Testis (tissue), 3 donors: ENCODE measurements around the gene FANCE. TPM values are rescaled to one million over a fixed set of nuclear protein-coding genes. Genes with fewer than 3 reads are reported as not detected.

Experiments
- DNase-seq: peaks from one replicate; pipeline ENCODE4 v3.0.0-alpha.2; 2019
- H3K27ac ChIP-seq, 2 donors: fragments of 200-600 bp; sonication (generic); one replicate each; pipeline ENCODE4 v1.5.1; 2019
- H3K27me3 ChIP-seq: fragments of 200-600 bp; sonication (generic); one replicate; pipeline ENCODE4 v1.5.1; 2019
- H3K36me3 ChIP-seq: fragments of 200-600 bp; sonication (generic); one replicate; pipeline ENCODE4 v1.5.1; 2017; ENCODE audit warnings: low read depth; ENCODE audit errors: missing control alignments
- H3K4me1 ChIP-seq: fragments of 200-600 bp; sonication (generic); one replicate; pipeline ENCODE4 v1.5.1; 2019
- H3K4me3 ChIP-seq, 2 donors: fragments of 200-600 bp; sonication (generic); one replicate each; pipeline ENCODE4 v1.5.1; 2017 to 2019
- H3K9me3 ChIP-seq: fragments of 200-600 bp; sonication (generic); one replicate; pipeline ENCODE4 v1.5.1; 2017
- POLR2A ChIP-seq: fragments of 450-650 bp; IDR thresholded peaks from one replicate; pipeline ENCODE4 v1.6.1; 2017; ENCODE audit warnings: antibody characterized with exemption, mild to moderate bottlenecking, moderate library complexity
- WGBS, 2 donors: methylation state at CpG; one replicate each; pipeline ENCODE4 v1.1.5; 2018; 5-methylcytosine and 5-hydroxymethylcytosine counted together
- intact Hi-C: fragments of 100-400 bp; cut with DNase I; formaldehyde crosslinking; loops from one replicate; pipeline ENCODE4 v1.15.1; 2023; ENCODE audit warnings: low total_unique reads
- polyA plus RNA-seq: library from polyadenylated mRNA; stranded (reverse); fragments of 350-450 nt; fragmentation: Illumina TruSeq; extraction: RNeasy Lipid Tissue Mini Kit (QIAGEN cat#74804); gene quantifications from one replicate; pipeline ENCODE4 v1.2.3, GENCODE V29; 2014; ENCODE audit warnings: low read depth, low replicate concordance; ENCODE audit not compliant: insufficient read depth
- total RNA-seq, 2 donors: library from RNA; depleted of rRNA; stranded (reverse); fragments of >200 nt; gene quantifications; one replicate each; pipeline ENCODE4 v1.2.3, GENCODE V29; 2016
- TF ChIP-seq, protein P1 (sequence below), 3 experiments: fragments of 450-650 bp in 2 of 3; fragments of 200-600 bp in 1 of 3; sonication (generic) in 1 of 3; IDR thresholded peaks; one replicate each; pipeline ENCODE4 v1.5.1; 2016 to 2019; ENCODE audit warnings: antibody characterized with exemption in 3 of 3, mild to moderate bottlenecking in 2 of 3, moderate library complexity in 1 of 3

Gene FANCE
- total and polyA plus RNA-seq, 3 donors from 2014 or later: 14.1 to 18.0 (median 15.0) TPM

DNA sequence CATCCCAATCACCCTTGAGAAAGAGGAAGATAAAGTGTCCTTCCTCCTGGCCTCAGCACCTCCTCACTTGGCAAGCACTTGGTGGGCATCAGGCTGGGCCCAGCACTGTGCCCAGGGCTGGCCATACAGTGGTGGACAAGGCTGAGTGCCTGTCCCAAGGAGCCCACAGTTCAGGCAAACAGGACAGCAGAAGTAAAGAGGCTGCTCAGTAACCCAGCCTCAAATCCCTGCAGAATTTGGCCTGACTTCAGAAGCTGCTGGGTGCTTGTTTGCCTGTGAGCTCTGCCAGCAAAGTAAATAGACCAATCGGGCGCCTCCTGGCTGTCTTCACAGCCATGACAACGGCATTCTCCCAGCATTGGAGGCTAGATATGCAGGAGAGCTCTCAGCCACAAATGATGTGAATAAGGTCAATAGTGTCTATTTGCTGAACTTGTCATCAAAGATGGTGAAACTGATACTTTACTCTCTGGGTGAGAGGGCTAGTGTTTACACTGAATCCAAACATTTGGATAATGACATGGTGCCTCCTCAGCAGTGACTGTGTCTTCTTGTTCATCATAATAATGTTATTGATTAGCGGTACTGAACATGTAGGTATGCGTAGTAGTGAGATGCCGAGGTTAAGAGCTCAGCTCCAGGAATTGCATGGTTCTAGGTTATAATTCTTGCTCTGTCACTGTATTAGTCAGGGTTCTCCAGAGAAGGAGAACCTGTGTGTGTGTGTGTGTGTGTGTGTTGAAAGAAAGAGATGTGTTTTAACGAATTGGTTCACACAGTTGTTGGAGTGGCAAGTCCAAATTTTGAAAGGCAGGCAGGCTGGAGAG, 36.9 kb upstream of the FANCE start:
- Histone ChIP-seq H3K27me3 (no peaks in the 10 kb centered on the region), H3K4me1 (no peaks in the 10 kb centered on the region), H3K36me3 (no peaks in the 10 kb centered on the region), H3K9me3 (no peaks in the 10 kb centered on the region), H3K4me3 (no peak overlapping the region), H3K27ac (no peak overlapping the region)
- peak; percentile 90 for DNase-seq
- 56 to 81% methylated on average over 5 to 7 of the region's 7 CpGs for WGBS, 2 donors
- intact Hi-C loops: loop anchor here (10.0 kb wide), 1 partner anchor 70 kb away; the partner anchor contains the start of gene PPARD
- TF ChIP-seq, protein P1, sequence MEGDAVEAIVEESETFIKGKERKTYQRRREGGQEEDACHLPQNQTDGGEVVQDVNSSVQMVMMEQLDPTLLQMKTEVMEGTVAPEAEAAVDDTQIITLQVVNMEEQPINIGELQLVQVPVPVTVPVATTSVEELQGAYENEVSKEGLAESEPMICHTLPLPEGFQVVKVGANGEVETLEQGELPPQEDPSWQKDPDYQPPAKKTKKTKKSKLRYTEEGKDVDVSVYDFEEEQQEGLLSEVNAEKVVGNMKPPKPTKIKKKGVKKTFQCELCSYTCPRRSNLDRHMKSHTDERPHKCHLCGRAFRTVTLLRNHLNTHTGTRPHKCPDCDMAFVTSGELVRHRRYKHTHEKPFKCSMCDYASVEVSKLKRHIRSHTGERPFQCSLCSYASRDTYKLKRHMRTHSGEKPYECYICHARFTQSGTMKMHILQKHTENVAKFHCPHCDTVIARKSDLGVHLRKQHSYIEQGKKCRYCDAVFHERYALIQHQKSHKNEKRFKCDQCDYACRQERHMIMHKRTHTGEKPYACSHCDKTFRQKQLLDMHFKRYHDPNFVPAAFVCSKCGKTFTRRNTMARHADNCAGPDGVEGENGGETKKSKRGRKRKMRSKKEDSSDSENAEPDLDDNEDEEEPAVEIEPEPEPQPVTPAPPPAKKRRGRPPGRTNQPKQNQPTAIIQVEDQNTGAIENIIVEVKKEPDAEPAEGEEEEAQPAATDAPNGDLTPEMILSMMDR (IDR thresholded peaks at IDR 0.05): peak; percentile 55 to 72 (median 63)
- no peak for TF ChIP-seq POLR2A

DNA sequence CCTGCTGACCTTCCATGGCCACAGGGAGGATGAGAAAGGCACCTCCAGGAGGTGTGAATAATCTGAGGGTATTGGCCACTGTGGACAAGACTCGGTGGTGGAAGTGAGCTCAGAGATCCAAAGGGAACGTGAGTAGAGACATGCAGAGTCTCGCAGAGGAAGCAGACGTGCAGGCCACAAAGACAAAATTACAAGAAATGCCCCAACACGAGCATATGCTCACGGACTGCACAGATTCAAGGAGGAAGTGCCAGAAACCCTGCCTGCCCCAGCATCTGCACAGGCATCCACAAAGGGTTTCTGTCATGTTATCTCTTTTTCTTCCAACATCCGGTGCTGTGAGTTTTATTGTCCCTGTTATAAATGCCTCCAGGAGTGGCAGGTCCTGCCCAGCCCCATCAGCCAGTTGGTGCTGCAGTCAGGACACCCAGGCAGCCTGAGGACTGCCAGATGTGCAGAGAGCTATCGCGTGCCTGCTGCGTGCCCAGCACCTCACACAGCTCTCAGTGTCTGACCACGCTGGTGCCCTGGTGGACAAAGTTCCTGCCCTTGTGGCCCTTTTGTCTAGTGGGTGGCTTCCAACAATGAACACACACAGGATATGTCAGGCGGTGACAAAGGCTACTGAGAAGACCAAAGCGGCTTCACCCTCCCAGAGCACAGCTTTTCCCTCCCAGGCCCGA, 34.0 kb upstream of the FANCE start:
- Histone ChIP-seq H3K27me3 (no peaks in the 10 kb centered on the region), H3K9me3 (no peaks in the 10 kb centered on the region), H3K36me3 (no peaks in the 10 kb centered on the region), H3K4me3 (no peak overlapping the region), H3K4me1 (no peaks in the 10 kb centered on the region), H3K27ac (no peak overlapping the region)
- intact Hi-C loops: loop anchor here (10.0 kb wide), 1 partner anchor 73 kb away; the partner anchor contains the start of gene PPARD
- 86 to 90% methylated on average over 10 to 14 of the region's 14 CpGs for WGBS, 2 donors
- no peak for DNase-seq
- TF ChIP-seq, protein P1 (IDR thresholded peaks at IDR 0.05): no peak
- TF ChIP-seq POLR2A: no peak

DNA sequence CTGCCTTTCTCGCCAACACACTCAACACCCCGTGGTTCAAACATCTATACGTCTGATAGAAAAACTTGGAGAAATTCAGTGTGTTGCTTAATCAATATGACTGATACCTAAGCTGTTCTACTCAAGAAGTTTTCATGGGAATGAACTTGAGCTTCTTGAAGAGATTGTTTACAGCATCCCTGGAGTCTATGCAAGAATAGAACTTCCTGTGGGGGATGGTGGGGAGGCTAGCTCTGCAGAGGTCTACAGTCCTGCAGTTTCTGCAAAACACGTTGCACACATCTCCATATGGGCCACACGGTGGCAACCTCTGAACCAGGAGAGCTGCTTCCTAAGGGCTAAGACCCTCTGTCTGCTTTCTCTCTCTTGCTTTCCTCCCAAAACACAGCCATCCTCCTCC, 32.7 kb upstream of the FANCE start:
- H3K4me3 ChIP-seq: no peak overlapping the region
- TF ChIP-seq, protein P1 (IDR thresholded peaks at IDR 0.05): no peak
- no peak for TF ChIP-seq POLR2A
- no peak for DNase-seq
- WGBS, 2 donors: 57 to 72% methylated on average over 5 of the region's 5 CpGs
- no peaks in the 10 kb centered on the region for H3K36me3 ChIP-seq
- no peaks in the 10 kb centered on the region for H3K4me1 ChIP-seq
- H3K27me3 ChIP-seq: no peaks in the 10 kb centered on the region
- intact Hi-C loops: loop anchor here (10.0 kb wide), 1 partner anchor 75 kb away; the partner anchor contains the start of gene PPARD
- H3K9me3 ChIP-seq: no peaks in the 10 kb centered on the region
- no peak overlapping the region for H3K27ac ChIP-seq

DNA sequence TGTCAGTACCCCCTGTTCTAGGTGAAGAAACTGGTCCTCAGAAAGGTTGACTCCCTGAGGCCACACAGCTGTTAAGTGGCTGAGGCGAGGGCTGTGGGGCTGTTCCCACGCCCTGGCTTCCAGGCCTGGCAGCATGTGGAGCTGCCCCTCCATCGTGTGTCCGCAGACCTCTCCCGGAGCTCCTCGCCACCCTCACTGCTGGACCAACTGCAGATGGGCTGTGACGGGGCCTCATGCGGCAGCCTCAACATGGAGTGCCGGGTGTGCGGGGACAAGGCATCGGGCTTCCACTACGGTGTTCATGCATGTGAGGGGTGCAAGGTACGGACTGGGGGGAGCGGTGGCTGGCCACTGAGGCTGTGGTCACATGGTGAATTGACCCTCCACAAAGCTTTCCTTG, 32.2 kb upstream of the FANCE start:
- no peaks in the 10 kb centered on the region for H3K27me3 ChIP-seq
- H3K4me1 ChIP-seq: no peaks in the 10 kb centered on the region
- no peak for DNase-seq
- 93% methylated on average over 14 of the region's 14 CpGs; no CpG with 5 or more reads in 1 of the 2 donors for WGBS, 2 donors
- H3K9me3 ChIP-seq: no peaks in the 10 kb centered on the region
- no peak overlapping the region for H3K27ac ChIP-seq
- H3K36me3 ChIP-seq: no peaks in the 10 kb centered on the region
- intact Hi-C loops: loop anchor here (10.0 kb wide), 1 partner anchor 75 kb away; the partner anchor contains the start of gene PPARD
- TF ChIP-seq POLR2A: no peak
- TF ChIP-seq, protein P1 (IDR thresholded peaks at IDR 0.05): no peak
- no peak overlapping the region for H3K4me3 ChIP-seq
